ENCODE measurements around the gene AMBP.

The AMBP gene

DNA sequence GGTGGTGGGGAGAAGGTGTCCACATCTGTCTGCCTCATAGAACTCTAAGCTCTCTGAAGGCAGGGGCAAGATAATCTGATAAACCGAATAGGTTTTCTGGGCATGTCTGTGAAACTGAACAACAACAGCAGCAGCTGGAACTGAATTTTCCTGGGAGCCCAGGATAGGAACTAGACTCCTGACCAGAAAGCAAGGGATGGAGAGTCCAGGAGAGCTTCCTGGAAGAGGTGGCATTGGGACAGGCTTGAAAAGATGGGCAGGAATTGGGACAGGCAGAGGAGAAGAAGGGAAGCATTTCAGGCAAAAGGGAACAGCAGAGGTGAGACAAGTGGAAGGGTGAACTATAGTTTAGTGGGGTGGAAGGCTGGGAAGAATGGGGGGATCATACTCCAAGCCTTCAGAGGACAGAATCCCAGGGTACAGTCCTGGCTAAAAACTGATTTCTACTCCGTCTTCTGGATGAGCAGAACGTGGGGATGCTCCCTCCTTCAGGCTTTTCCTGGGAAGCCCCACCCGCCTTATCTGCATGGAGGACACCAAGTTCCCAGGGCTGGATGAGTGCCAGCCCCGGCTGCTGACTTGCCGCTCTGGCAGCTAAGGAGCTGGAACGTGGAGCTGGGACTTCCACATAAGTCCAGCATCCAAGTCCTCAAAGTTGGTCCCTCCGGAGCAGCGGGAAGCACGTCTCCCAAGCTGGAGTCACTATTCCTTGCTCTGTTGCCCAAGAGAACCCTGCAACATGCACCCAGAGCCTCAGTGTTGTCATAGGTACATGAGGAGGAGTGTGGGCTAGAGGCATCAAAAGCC is 34.9 kb upstream of the AMBP start:
- DNase-seq = no peak

DNA sequence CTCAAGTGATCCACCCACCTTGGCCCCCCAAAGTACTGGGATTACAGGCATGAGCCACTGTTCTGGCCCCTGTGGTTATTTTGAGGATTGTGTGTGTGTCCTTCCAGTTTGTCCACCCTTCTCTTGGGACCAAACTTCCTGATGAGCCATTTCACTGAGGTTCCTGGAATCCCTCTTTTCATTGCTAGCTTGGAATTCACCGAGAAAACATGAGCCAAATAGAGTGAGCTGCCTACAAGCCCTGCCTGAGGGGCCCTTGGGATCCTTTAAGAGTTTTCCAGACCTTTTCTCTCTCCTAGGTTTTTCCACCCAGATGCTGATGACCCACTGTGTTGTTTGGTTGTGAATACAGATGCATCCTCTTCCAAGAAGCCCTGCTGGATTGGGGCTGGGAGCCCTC is 34.2 kb upstream of the AMBP start:
- DNase-seq = no peak

DNA sequence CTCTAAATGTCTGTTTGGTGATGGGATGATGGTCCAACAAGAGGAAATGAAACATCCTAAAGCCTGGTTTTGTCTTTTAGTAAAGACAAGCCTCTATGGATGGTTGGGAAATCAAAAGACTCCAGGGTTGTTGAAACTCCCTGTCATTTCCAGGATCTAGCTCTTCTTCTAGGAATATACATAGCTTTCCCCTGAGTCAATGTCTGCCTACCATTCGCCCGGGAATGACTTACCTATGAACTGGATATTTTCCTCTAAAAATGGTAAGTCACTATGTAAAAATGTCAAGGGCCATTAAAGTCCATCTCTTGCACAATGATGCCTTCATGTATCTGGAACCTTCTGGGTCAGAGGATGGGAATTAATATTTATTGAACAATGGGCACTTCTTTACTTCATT is 32.1 kb upstream of the AMBP start:
- no peak for DNase-seq

GRCh38 chr9:114109124-114109523 is 31.0 kb upstream of the AMBP start:
- DNase-seq = no peak

GRCh38 chr9:114108016-114108833 is 30.1 kb upstream of the AMBP start:
- DNase-seq = peak; percentile 59

DNA sequence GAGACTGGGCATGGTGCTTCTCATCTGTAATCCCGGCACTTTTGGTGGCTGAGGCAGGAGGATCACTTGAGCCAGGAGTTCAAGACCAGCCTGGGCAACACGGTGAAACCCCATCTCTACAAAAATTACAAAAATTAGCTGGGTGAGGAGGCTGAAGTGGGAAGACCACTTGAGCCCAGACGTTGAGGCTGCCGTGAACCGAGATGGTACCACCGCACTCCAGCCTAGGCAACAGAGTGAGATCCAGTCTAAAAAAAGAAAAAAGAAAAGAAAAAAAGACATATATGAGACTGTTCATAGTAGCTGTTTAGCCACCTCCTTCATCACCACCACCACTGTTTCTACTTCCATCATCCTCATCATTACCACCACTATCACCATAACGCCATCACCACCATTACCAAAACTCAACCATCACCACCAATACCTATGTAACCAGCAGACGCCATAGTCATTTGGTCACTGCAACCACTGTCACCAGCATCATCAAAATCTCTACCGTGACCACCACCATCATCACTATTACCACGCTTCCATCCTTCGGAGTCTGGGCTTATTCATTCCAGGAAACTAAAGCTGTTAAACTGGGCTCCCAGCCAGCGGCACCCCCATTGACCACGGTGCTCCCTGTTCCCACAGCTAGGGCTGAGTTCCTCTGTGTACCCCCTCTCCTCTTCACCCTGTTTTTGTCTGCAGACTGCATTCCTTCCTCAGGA is 29.3 kb upstream of the AMBP start:
- DNase-seq = no peak

GRCh38 chr9:114105236-114105635 is 27.1 kb upstream of the AMBP start:
- DNase-seq = no peak

DNA sequence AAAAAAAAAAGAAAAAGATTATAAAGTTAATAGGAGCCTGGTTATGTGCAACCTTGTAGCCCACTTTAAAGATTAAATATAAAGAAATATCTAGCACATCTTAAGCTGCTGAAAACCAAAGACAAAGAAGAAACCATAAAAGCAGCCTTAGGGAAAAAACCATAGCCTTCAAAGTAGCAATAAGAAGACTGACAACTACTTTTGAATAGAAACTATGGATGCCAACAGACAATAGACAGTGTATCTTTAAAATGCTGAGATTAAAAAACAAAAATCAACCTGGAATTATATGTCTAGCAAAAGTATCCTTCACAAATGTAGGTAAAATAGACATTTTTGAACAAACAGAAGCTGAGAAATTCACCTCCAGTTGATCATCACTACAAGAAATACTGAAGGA is 24.4 kb upstream of the AMBP start:
- no peak for DNase-seq

- no peak for DNase-seq
Measured at GRCh38 chr9:114100536-114100935, 22.4 kb upstream of the AMBP start.

DNA sequence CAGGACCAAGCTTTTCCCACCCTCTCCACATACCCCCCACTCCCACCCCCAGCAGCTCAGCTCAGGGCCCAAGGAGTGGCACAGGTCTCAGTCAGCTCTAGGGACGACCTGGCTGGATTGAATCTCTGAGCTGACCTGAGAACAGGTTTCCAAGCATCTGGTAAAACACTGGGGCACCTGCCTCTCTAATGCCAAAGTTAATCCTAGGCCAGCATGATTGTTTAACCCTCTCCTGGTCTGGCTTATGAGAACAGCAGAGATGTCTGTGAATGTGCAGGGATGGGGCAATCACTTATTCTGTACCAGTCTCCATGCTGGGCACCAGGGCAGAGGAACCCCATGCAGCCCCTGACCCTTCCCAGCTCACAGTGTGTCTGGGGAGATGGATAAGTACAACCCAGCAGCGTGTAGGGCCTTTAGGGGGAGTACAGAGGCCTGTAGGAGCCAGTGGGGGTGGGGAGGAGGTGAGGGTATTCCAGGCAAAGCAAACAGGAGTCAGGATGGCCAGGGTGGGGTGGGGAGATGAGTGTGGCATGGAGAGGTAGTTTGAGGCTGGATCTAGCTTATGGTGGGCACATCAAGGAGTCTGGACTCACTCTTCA is 21.7 kb upstream of the AMBP start:
- no peak for DNase-seq

DNA sequence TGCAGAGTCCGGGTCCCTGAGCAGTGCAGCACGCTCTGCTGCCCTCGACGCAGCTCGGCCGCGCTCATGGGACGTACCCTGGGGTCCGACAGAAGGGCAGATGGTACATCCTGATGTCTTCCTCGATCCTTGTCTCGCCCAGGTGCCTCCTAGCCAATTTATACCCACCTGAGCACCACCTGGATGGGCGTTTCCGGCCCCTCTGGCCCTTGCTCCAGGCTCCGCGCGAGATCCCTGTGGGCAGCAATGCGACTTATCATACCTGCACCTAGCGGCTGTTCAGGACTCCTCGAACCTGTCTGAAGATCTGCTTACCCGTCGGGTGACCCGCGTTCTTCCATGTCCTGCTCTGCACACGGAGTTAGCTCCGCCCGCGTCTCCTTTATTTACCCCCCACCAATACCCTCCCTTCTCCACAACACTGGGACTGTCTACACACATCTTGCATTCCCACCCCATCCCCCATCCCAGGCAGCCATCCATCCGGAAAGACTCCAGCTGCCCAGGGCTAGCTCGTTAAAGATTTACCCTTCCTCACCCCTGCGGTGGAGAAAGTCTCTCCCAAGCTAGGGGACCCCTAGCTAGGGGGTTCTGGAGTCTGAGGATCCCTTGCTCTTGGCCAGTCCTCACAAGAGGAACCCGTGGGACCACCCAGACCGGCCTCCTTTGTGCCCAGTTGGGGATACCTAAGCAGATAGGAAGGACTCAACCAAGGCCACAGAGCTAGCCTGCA is 21.0 kb upstream of the AMBP start, which contains the start of gene KIF12:
KIF12 (minus strand) TSS at position 357 of the 733 bp plus-strand sequence; CDS start at position 341, 16 bp downstream.
- DNase-seq = no peak

DNA sequence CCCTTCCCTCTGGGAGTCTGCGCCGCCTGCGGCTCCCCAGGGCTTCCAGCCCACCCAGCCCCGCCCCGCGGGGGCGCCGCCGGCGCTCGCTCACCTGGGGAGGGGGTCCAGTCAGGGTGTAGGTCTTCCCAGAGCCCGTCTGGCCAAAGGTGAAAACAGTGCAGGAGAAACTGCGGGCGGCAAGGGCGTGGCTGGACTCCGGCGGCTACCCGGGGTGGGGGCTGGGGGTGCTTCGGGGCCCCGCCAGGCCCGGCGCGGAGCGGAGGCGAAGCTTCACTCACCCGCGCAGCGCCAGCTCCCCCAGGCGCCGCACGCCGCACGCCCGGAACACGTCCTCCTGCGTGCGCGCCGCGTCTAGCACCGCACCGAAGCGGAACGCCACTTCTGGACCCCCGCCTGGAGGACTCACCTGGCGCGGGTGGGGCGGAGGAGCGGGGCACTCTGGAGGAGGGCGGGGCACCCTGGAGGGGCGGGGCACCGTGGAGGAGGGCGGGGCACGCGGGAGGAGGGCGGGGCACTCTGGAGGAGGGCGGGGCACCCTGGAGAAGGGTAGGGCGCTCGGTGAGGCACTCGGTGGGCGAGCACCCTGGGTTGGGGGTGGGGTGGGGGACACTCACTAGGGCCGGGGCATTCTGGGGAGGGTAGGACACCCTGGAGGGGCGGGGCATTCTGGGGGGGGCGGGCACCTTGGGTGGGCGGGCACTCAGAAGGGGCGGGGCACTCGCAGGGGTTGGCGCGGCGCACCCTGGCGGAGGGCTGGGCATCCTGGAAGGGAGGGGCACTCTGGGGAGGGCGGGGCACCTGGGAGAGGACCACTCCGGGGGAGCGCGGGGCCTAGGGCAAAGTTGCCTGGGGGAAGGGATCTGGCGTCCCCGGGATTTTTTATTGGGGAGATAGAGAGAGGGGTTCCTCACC is 20.2 kb upstream of the AMBP start:
- DNase-seq = peak; percentile 16

GRCh38 chr9:114097613-114098020 is 19.5 kb upstream of the AMBP start:
- DNase-seq = peak; percentile 34

DNA sequence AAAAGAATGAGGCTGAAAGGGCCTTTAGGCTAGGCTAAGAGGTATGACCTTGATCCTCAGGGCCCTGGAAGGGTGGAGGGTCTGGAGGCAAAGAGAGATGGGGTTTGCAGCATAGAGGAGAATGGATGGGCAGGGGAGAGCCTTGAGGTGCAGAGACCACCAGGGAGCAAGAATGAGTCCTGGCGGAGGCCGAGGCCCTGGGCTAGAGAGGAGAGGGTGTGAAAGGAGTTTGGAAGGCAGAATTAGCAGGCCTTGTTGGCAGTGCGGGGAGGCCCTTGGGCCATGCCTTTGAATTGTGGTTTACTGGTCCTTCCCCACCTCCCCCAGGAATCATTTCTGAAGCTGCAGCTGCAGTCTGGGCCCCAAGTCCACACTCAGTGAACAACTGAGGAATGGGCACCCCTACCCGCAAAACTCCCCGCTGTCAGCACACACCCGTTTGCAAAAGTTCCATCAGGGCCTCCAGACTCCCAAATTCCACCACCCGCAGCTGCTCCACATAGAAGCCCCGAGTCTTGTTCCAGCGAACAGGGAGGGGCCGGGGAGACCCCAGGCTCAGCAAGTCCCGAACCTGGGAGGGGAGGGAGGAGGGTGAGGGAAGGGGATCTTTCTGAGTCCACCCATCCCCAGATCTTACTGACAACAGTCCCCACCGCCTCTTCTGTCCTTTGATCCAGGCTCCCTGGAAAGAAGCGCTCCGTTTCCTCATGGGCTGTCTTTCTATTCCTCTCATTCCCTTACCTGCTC is 18.9 kb upstream of the AMBP start:
- no peak for DNase-seq

DNA sequence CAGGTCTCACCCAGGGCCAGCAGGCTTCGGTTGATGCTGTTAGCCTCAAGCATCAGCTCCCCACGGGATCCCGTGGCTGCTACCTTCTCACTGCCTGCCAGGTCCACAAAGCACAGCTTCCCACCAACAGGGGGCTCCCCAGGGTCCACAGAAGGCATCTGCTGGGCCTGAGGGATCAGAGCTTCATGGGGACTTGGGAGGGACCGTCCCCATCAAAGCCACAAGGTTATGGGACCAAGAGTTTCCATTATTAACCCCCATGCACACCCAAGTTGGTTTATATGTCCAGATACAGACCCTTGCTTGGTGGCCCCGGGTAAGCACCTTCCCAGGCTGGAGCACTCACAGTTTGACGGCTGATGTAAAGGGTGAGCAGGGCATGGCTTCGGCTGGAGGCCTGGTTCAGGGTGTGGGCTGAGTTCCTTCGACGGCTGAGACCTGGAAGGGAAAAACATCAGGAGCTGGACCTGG is 18.0 kb upstream of the AMBP start:
- DNase-seq = no peak

- no peak for DNase-seq
Measured at GRCh38 chr9:114094971-114095370, 16.9 kb upstream of the AMBP start.

DNA sequence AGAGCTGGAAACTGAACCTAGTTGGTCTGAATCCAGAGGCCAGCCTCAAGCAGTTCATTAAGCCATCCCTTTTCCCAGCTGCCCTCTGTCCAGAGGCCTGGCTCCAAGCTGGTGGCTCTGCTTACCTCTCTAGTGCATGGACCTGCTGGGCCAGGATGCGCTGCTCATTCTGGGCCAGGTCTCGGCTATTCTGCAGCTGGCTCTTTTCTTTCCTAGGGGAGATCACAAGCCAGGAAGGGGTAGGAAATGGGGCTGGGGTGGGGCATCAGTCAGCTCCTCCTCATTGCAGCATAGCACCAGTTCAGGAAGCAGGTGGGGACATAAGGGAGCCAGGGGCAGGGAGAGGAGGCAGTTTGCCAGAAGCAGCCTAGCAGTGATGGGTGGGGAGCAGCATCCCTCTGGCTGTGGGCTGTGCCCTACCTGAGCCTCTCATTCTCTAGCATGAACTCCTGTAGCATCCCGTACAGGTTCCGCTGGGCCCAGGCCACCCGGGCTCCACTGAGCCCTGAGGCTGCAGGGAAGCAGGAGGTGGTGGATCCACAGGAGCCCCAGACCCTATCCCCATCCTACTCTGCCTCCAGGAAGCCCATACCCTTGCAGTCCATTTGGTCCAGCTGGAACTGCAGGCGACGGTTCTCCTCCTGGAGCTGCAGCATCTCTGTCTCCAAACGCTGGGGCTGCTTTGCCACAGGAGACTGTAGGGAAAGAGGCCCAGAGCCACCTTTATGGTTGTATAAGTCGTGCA is 15.8 kb upstream of the AMBP start:
- no peak for DNase-seq

GRCh38 chr9:114093031-114093471 is 15.0 kb upstream of the AMBP start:
- no peak for DNase-seq

GRCh38 chr9:114092336-114092735 is 14.2 kb upstream of the AMBP start:
- DNase-seq = no peak

Data from hematopoietic multipotent progenitor cell treated with erythropoietin and hydrocortisone succinate and interleukin-3 and kit ligand, for 8 days (in vitro differentiated cells).